Aorta (tissue), 5 donors: Measurements from ENCODE around the gene EXOSC1. TPM values are rescaled to one million over a fixed set of nuclear protein-coding genes. Genes with fewer than 3 reads are reported as not detected.

Experiments used
- ATAC-seq: fragments of 200-7000 bp; cut with Tn5 transposase; one replicate; pipeline ENCODE4 v1.9.1; 2022; ENCODE audit warnings: moderate library complexity; ENCODE audit not compliant: low FRiP score
- DNase-seq, 2 donors: peaks; one replicate each; pipeline ENCODE4 v3.0.0-alpha.2; 2020
- H3K27ac ChIP-seq, 2 donors: one replicate each; pipeline ENCODE4 v1.5.1; 2013; ENCODE audit warnings: low read length in 2 of 2, mild to moderate bottlenecking in 2 of 2, moderate library complexity in 2 of 2, control low read depth in 1 of 2, inconsistent platforms in 1 of 2, low read depth in 1 of 2
- H3K27me3 ChIP-seq, 2 donors: one replicate each; pipeline ENCODE4 v1.6.1; 2013; ENCODE audit warnings: control low read depth in 1 of 2, low read length in 1 of 2, mild to moderate bottlenecking in 1 of 2, moderate library complexity in 1 of 2; ENCODE audit not compliant: insufficient read depth in 2 of 2, control insufficient read depth in 1 of 2
- H3K36me3 ChIP-seq, 2 donors: one replicate each; pipeline ENCODE4 v1.6.1; 2013; ENCODE audit warnings: control low read depth in 1 of 2, low read length in 1 of 2, mild to moderate bottlenecking in 1 of 2; ENCODE audit not compliant: insufficient read depth in 2 of 2, control insufficient read depth in 1 of 2
- H3K4me1 ChIP-seq, 2 donors: one replicate each; pipeline ENCODE4 v1.6.1; 2013; ENCODE audit warnings: low read length in 2 of 2, control low read depth in 1 of 2, mild to moderate bottlenecking in 1 of 2, moderate library complexity in 1 of 2; ENCODE audit not compliant: insufficient read depth in 2 of 2, control insufficient read depth in 1 of 2
- H3K4me3 ChIP-seq, 2 donors: one replicate each; pipeline ENCODE4 v1.5.1; 2013; ENCODE audit warnings: low read length in 2 of 2, control low read depth in 1 of 2, mild to moderate bottlenecking in 1 of 2
- H3K9me3 ChIP-seq: one replicate; pipeline ENCODE4 v1.6.1; 2013; ENCODE audit warnings: mild to moderate bottlenecking, low read length; ENCODE audit not compliant: control insufficient read depth
- WGBS, 2 donors: extraction: QIAGEN DNeasy Blood & Tissue Kit; methylation state at CpG; one replicate each; pipeline ENCODE4 v1.1.7; 2013; 5-methylcytosine and 5-hydroxymethylcytosine counted together
- intact Hi-C, 2 donors: fragments of 100-400 bp; cut with DNase I; formaldehyde crosslinking; loops; one replicate each; pipeline versions ENCODE4 v1.14.2 to v1.15.0; 2022
- polyA plus RNA-seq, 2 donors: library from polyadenylated mRNA; stranded (reverse); fragments of 200-250 nt; gene quantifications; one replicate each; pipeline ENCODE4 v1.2.3, GENCODE V29; 2013
- total RNA-seq, 2 donors: library from RNA; stranded (reverse); fragmentation: NEBNext Ultra II Directional; extraction: Animal tissue kit (Norgen Biotek cat#: 25700); gene quantifications; one replicate each; pipeline ENCODE4 v1.2.1, GENCODE V29; 2021
- donor health status: healthy with polysubstance abuse.
- donor health status: Bipolar disorder and iron deficiency.
- donor health status: DM: no; HTN: no; CAD: no.
- donor health status: DM: no; HTN: no; CAD: no.
- donor health status: DM: yes; HTN: yes; CAD: no.

Gene EXOSC1
- total and polyA plus RNA-seq, 4 donors: 25.6 to 41.9 (median 33.3) TPM

- Histone ChIP-seq H3K4me1 (no peaks in the 10 kb centered on the region), H3K27ac (no peak overlapping the region), H3K36me3 (peaks cover 7 to 30% of the 10 kb centered on the region in 2 donors), H3K27me3 (no peaks in the 10 kb centered on the region), H3K4me3 (no peak overlapping the region), H3K9me3 (no peaks in the 10 kb centered on the region)
- DNase-seq: no peak
- intact Hi-C loops: no loop called here
- 83 to 84% methylated on average over 7 of the region's 7 CpGs for WGBS, 2 donors
- ATAC-seq: no peak
Observed at GRCh38 chr10:97465982-97466381, 20.2 kb upstream of the EXOSC1 start.

GRCh38 chr10:97464226-97464625, 18.4 kb upstream of the EXOSC1 start:
- WGBS, 2 donors: 60 to 63% methylated on average over 1 of the region's 1 CpG
- Histone ChIP-seq H3K4me1 (no peaks in the 10 kb centered on the region), H3K4me3 (no peak overlapping the region), H3K27me3 (no peaks in the 10 kb centered on the region), H3K36me3 (peaks cover 4 to 24% of the 10 kb centered on the region in 2 donors), H3K9me3 (no peaks in the 10 kb centered on the region), H3K27ac (peak overlapping the region in 1 of 2 donors; percentile 6)
- ATAC-seq (no peak), DNase-seq (no peak)
- intact Hi-C loops: loop anchor here in 1 of 2 donors (1.0 to 5.0 kb wide), 2 partner anchors 89 to 148 kb away; no protein-coding TSS in a partner anchor

GRCh38 chr10:97463363-97464132, 17.7 kb upstream of the EXOSC1 start:
- H3K36me3 ChIP-seq: peaks cover 4 to 25% of the 10 kb centered on the region in 2 donors
- peak; percentile 67 for ATAC-seq
- H3K4me3 ChIP-seq: no peak overlapping the region
- peak overlapping the region in 1 of 2 donors; percentile 6 for H3K27ac ChIP-seq
- H3K9me3 ChIP-seq: no peaks in the 10 kb centered on the region
- no peaks in the 10 kb centered on the region for H3K27me3 ChIP-seq
- WGBS, 2 donors: 66 to 72% methylated on average over 4 of the region's 4 CpGs
- intact Hi-C loops: loop anchor here (1.0 to 5.0 kb wide), 3 partner anchors 89 to 149 kb away; no protein-coding TSS in a partner anchor
- H3K4me1 ChIP-seq: no peaks in the 10 kb centered on the region
- no peak for DNase-seq

GRCh38 chr10:97462309-97462708, 16.5 kb upstream of the EXOSC1 start:
- no peaks in the 10 kb centered on the region for H3K4me1 ChIP-seq
- intact Hi-C loops: loop anchor here (2.0 to 5.0 kb wide), 2 partner anchors 90 to 150 kb away; no protein-coding TSS in a partner anchor
- ATAC-seq (no peak), DNase-seq (no peak)
- no peak overlapping the region for H3K27ac ChIP-seq
- no peaks in the 10 kb centered on the region for H3K9me3 ChIP-seq
- peaks cover 4 to 27% of the 10 kb centered on the region in 2 donors for H3K36me3 ChIP-seq
- H3K4me3 ChIP-seq: no peak overlapping the region
- 84 to 90% methylated on average over 2 of the region's 2 CpGs for WGBS, 2 donors
- no peaks in the 10 kb centered on the region for H3K27me3 ChIP-seq

- WGBS, 2 donors: 74 to 76% methylated on average over 7 of the region's 7 CpGs
- H3K27me3 ChIP-seq: no peaks in the 10 kb centered on the region
- no peak overlapping the region for H3K27ac ChIP-seq
- DNase-seq: no peak
- no peaks in the 10 kb centered on the region for H3K9me3 ChIP-seq
- peaks cover 0 to 20% of the 10 kb centered on the region in 2 donors for H3K36me3 ChIP-seq
- intact Hi-C loops: loop anchor here in 1 of 2 donors (5.0 kb wide), 1 partner anchor 152 kb away; no protein-coding TSS in a partner anchor
- ATAC-seq: no peak
- H3K4me1 ChIP-seq: no peaks in the 10 kb centered on the region
- H3K4me3 ChIP-seq: no peak overlapping the region
Observed at GRCh38 chr10:97459933-97460332, 14.1 kb upstream of the EXOSC1 start.

- Histone ChIP-seq H3K27ac (no peak overlapping the region), H3K4me3 (no peak overlapping the region), H3K36me3 (peaks cover 0 to 17% of the 10 kb centered on the region in 2 donors), H3K9me3 (no peaks in the 10 kb centered on the region), H3K4me1 (no peaks in the 10 kb centered on the region), H3K27me3 (no peaks in the 10 kb centered on the region)
- DNase-seq: no peak
- no peak for ATAC-seq
- intact Hi-C loops: no loop called here
- 90% methylated on average over 7 of the region's 7 CpGs for WGBS, 2 donors
Observed at GRCh38 chr10:97459111-97459510, 13.3 kb upstream of the EXOSC1 start.

GRCh38 chr10:97456686-97457065, 10.9 kb upstream of the EXOSC1 start:
- H3K9me3 ChIP-seq: no peaks in the 10 kb centered on the region
- ATAC-seq: no peak
- peaks cover 0 to 13% of the 10 kb centered on the region in 2 donors for H3K36me3 ChIP-seq
- H3K27ac ChIP-seq: no peak overlapping the region
- no peaks in the 10 kb centered on the region for H3K27me3 ChIP-seq
- intact Hi-C loops: no loop called here
- 27 to 33% methylated on average over 3 of the region's 3 CpGs for WGBS, 2 donors
- H3K4me3 ChIP-seq: no peak overlapping the region
- DNase-seq: no peak
- H3K4me1 ChIP-seq: no peaks in the 10 kb centered on the region

GRCh38 chr10:97456034-97456685, 10.4 kb upstream of the EXOSC1 start:
- Histone ChIP-seq H3K9me3 (no peaks in the 10 kb centered on the region), H3K27me3 (no peaks in the 10 kb centered on the region), H3K4me3 (no peak overlapping the region), H3K27ac (no peak overlapping the region), H3K36me3 (peaks cover 0 to 13% of the 10 kb centered on the region in 2 donors), H3K4me1 (no peaks in the 10 kb centered on the region)
- DNase-seq: no peak
- WGBS, 2 donors: 57 to 67% methylated on average over 5 of the region's 5 CpGs
- intact Hi-C loops: no loop called here
- no peak for ATAC-seq
